ENCODE results near the gene TEX2.
A peak's percentile ranks its signal among the peaks of the same experiment; 100 is the strongest.

TEX2 gene

GRCh38 chr17:64270885-64271284 lies 7.8 kb upstream of the TEX2 start:
- no peak for TF ChIP-seq CTCF (IDR thresholded peaks at IDR 0.05; ENCODE audit: low read length, missing control alignments)
- H3K4me3 ChIP-seq (replicated peaks; ENCODE audit: low read depth, low read length), result no peak overlapping the region
- DNase-seq (ENCODE audit: low read depth), result no peak

GRCh38 chr17:64269687-64270649 lies 6.9 kb upstream of the TEX2 start:
- H3K4me3 ChIP-seq (replicated peaks; ENCODE audit: low read depth, low read length), result no peak overlapping the region
- DNase-seq (ENCODE audit: low read depth), result no peak
- TF ChIP-seq CTCF (IDR thresholded peaks at IDR 0.05; ENCODE audit: low read length, missing control alignments), result no peak

- no peak for DNase-seq (ENCODE audit: low read depth)
- no peak for TF ChIP-seq CTCF (IDR thresholded peaks at IDR 0.05; ENCODE audit: low read length, missing control alignments)
- H3K4me3 ChIP-seq (replicated peaks; ENCODE audit: low read depth, low read length), result no peak overlapping the region
Observed at GRCh38 chr17:64264891-64265290, 1.8 kb upstream of the TEX2 start.

- no peak for DNase-seq (ENCODE audit: low read depth)
- TF ChIP-seq CTCF (IDR thresholded peaks at IDR 0.05; ENCODE audit: low read length, missing control alignments), result no peak
- peak overlapping the region; percentile 76 for H3K4me3 ChIP-seq (replicated peaks; ENCODE audit: low read depth, low read length)
Observed at GRCh38 chr17:64262198-64262999, 661 bp downstream of the TEX2 start.

GRCh38 chr17:64261417-64262145 lies 1.5 kb downstream of the TEX2 start:
- DNase-seq (ENCODE audit: low read depth), result no peak
- H3K4me3 ChIP-seq (replicated peaks; ENCODE audit: low read depth, low read length), result peak overlapping the region; percentile 76
- no peak for TF ChIP-seq CTCF (IDR thresholded peaks at IDR 0.05; ENCODE audit: low read length, missing control alignments)

GRCh38 chr17:64260886-64261285 lies 2.2 kb downstream of the TEX2 start:
- H3K4me3 ChIP-seq (replicated peaks; ENCODE audit: low read depth, low read length), result no peak overlapping the region
- TF ChIP-seq CTCF (IDR thresholded peaks at IDR 0.05; ENCODE audit: low read length, missing control alignments), result no peak
- DNase-seq (ENCODE audit: low read depth), result no peak
